ENCODE measurements around the gene PRRX2. TPM values are rescaled to one million over a fixed set of nuclear protein-coding genes. Genes with fewer than 3 reads are reported as not detected.

Gene PRRX2
- total RNA-seq, 1 experiment from 2014 or later = 10.7 TPM

- peaks cover 8% of the 10 kb centered on the region for H3K36me3 Mint-ChIP-seq
- H3K4me3 Mint-ChIP-seq = peak within 1 kb of the TSS; percentile 85
- ATAC-seq (peak; percentile 49), DNase-seq (ENCODE audit: low spot score) (peak; percentile 84)
- H3K27ac Mint-ChIP-seq = peak within 1 kb of the TSS; percentile 65
- H3K27me3 Mint-ChIP-seq (ENCODE audit: low read depth) = peaks cover 18% of the 10 kb centered on the region
- H3K9me3 Mint-ChIP-seq = no peaks in the 10 kb centered on the region
- ChIA-PET POLR2A (interaction anchor here (0.6 to 1.7 kb wide), 6 partner anchors 15 to 480 kb away, joined by 3 to 8 read pairs (median 4); no protein-coding TSS in a partner anchor), CTCF (interaction anchor here (0.6 to 5.5 kb wide), 30 partner anchors 9 to 1729 kb away, joined by 3 to 65 read pairs (median 7); partner anchors contain the start of gene IER5L)
- H3K4me1 Mint-ChIP-seq = peaks cover 50% of the 10 kb centered on the region
- TF ChIP-seq NR3C1 (CRISPR knock-in tag; conservative IDR thresholded peaks at IDR 0.05; ENCODE audit: low read depth) (no peak), ZNF263 (CRISPR knock-in tag; IDR thresholded peaks at IDR 0.05; ENCODE audit: low read depth) (no peak), FOXK1 (CRISPR knock-in tag; IDR thresholded peaks at IDR 0.05) (peak; percentile 31), AR (CRISPR knock-in tag; IDR thresholded peaks at IDR 0.05) (no peak), ZNF532 (CRISPR knock-in tag; IDR thresholded peaks at IDR 0.05; ENCODE audit: borderline replicate concordance) (0 out of 2 replicates have a peak, but pooled peaks have one; percentile 36), GTF2I (CRISPR knock-in tag; conservative IDR thresholded peaks at IDR 0.05) (no peak), JUN (CRISPR knock-in tag; IDR thresholded peaks at IDR 0.05) (peak; percentile 62; the same call in 1 of the 2 replicates), ZNF317 (CRISPR knock-in tag; IDR thresholded peaks at IDR 0.05; ENCODE audit: borderline replicate concordance, low read depth) (no peak), TEAD1 (CRISPR knock-in tag; IDR thresholded peaks at IDR 0.05) (peak; percentile 89), ZNF138 (CRISPR knock-in tag; conservative IDR thresholded peaks at IDR 0.05) (no peak), NFATC4 (CRISPR knock-in tag; IDR thresholded peaks at IDR 0.05) (0 out of 2 replicates have a peak, but pooled peaks have one; percentile 19), ARID4B (CRISPR knock-in tag; IDR thresholded peaks at IDR 0.05; ENCODE audit: borderline replicate concordance) (peak; percentile 91), ETV6 (CRISPR knock-in tag; IDR thresholded peaks at IDR 0.05) (peak; percentile 53; the same call in 1 of the 2 replicates), ATF6 (CRISPR knock-in tag; IDR thresholded peaks at IDR 0.05) (no peak)
- TF ChIP-seq, protein P1, sequence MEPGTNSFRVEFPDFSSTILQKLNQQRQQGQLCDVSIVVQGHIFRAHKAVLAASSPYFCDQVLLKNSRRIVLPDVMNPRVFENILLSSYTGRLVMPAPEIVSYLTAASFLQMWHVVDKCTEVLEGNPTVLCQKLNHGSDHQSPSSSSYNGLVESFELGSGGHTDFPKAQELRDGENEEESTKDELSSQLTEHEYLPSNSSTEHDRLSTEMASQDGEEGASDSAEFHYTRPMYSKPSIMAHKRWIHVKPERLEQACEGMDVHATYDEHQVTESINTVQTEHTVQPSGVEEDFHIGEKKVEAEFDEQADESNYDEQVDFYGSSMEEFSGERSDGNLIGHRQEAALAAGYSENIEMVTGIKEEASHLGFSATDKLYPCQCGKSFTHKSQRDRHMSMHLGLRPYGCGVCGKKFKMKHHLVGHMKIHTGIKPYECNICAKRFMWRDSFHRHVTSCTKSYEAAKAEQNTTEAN (CRISPR knock-in tag; IDR thresholded peaks at IDR 0.05) = no peak
- TF ChIP-seq, protein P2, sequence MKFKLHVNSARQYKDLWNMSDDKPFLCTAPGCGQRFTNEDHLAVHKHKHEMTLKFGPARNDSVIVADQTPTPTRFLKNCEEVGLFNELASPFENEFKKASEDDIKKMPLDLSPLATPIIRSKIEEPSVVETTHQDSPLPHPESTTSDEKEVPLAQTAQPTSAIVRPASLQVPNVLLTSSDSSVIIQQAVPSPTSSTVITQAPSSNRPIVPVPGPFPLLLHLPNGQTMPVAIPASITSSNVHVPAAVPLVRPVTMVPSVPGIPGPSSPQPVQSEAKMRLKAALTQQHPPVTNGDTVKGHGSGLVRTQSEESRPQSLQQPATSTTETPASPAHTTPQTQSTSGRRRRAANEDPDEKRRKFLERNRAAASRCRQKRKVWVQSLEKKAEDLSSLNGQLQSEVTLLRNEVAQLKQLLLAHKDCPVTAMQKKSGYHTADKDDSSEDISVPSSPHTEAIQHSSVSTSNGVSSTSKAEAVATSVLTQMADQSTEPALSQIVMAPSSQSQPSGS (CRISPR knock-in tag; IDR thresholded peaks at IDR 0.05; ENCODE audit: borderline replicate concordance, low read depth) = no peak
- TF ChIP-seq, protein P3, sequence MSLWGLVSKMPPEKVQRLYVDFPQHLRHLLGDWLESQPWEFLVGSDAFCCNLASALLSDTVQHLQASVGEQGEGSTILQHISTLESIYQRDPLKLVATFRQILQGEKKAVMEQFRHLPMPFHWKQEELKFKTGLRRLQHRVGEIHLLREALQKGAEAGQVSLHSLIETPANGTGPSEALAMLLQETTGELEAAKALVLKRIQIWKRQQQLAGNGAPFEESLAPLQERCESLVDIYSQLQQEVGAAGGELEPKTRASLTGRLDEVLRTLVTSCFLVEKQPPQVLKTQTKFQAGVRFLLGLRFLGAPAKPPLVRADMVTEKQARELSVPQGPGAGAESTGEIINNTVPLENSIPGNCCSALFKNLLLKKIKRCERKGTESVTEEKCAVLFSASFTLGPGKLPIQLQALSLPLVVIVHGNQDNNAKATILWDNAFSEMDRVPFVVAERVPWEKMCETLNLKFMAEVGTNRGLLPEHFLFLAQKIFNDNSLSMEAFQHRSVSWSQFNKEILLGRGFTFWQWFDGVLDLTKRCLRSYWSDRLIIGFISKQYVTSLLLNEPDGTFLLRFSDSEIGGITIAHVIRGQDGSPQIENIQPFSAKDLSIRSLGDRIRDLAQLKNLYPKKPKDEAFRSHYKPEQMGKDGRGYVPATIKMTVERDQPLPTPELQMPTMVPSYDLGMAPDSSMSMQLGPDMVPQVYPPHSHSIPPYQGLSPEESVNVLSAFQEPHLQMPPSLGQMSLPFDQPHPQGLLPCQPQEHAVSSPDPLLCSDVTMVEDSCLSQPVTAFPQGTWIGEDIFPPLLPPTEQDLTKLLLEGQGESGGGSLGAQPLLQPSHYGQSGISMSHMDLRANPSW (CRISPR knock-in tag; conservative IDR thresholded peaks at IDR 0.05; ENCODE audit: low read depth) = no peak
Observed at GRCh38 chr9:129626079-129626624, 39.3 kb upstream of the PRRX2 start, which contains the start of gene NTMT1. Gene NTMT1 (plus strand): TSS chr9:129626163. CDS start chr9:129632704, 6,541 bp downstream.

All from WTC11 (cell line).